H1 (cell line): ENCODE measurements around the gene DOK1. TPM values are rescaled to one million over a fixed set of nuclear protein-coding genes. Genes with fewer than 3 reads are reported as not detected.
A peak's percentile ranks its signal among the peaks of the same experiment; 100 is the strongest.

ENCODE experiments used
- BCL11A ChIP-seq, 2 experiments: IDR thresholded peaks; one replicate each; pipeline ENCODE4 v1.6.1; 2011; ENCODE audit warnings: low read depth in 2 of 2, low read length in 2 of 2, mild to moderate bottlenecking in 2 of 2
- GABPA ChIP-seq: IDR thresholded peaks from 2 replicates; pipeline ENCODE4 v1.6.1; 2011; ENCODE audit warnings: mild to moderate bottlenecking, low read length, moderate library complexity, borderline replicate concordance; ENCODE audit not compliant: insufficient read depth
- GTF2F1 ChIP-seq: IDR thresholded peaks from 2 replicates; pipeline ENCODE4 v1.6.1; 2012; ENCODE audit warnings: low read depth, low read length, improper control_type of control experiment, borderline replicate concordance
- RAD21 ChIP-seq, 2 experiments: IDR thresholded peaks in 1 of 2; conservative IDR thresholded peaks in 1 of 2; 2 replicates each; pipeline ENCODE4 v1.6.1; 2011; ENCODE audit warnings: low read depth in 2 of 2, low read length in 2 of 2, improper control_type of control experiment in 1 of 2, inconsistent platforms in 1 of 2, mild to moderate bottlenecking in 1 of 2, moderate library complexity in 1 of 2
- TAF7 ChIP-seq: optimal IDR thresholded peaks from 2 replicates; pipeline ENCODE3; 2011; ENCODE audit warnings: low read depth, mild to moderate bottlenecking, inconsistent platforms, low read length, moderate library complexity, borderline replicate concordance
- polyA plus RNA-seq, 7 experiments: library from polyadenylated mRNA; depleted of rRNA in 3 of 7; stranded (reverse) in 5 of 7; unstranded in 2 of 7; fragments of >200 nt in 5 of 7; fragments of 200-250 nt in 2 of 7; gene quantifications; 1 replicate in 5 of 7; 2 replicates in 1 of 7; 4 replicates in 1 of 7; pipeline versions ENCODE4 v1.2.1 to v1.2.3, GENCODE V29; 2011 to 2013; ENCODE audit warnings: missing spikeins in 2 of 7, mixed read lengths in 2 of 7
- total RNA-seq: library from RNA; stranded (reverse); fragmentation: NEBNext Ultra II Directional; extraction: Animal tissue kit (Norgen Biotek cat#: 25700); gene quantifications from 2 replicates; pipeline ENCODE4 v1.2.1, GENCODE V29; 2021

The DOK1 gene
- total and polyA plus RNA-seq, 2 of the 8 experiments (the other 6 are each of a cell fraction or from before 2014, with no cell fraction given) = 11.0 to 14.3 TPM

- TF ChIP-seq GABPA (no peak), BCL11A (IDR thresholded peaks at IDR 0.05; ENCODE audit: low read depth in 2 of 2, low read length in 2 of 2) (no peak), GTF2F1 (no peak), RAD21 (IDR thresholded peaks at IDR 0.05 in 1 of 2, conservative IDR thresholded peaks at IDR 0.05 in 1 of 2; ENCODE audit: low read depth in 2 of 2, low read length in 2 of 2) (no peak; a peak in 1 of 4 replicates), TAF7 (peak; percentile 42)
These were observed 5.4 kb upstream of the DOK1 start (continued) for GRCh38 chr2:74548900-74549826.
